IPS DF 4.7 (cell line): Measurements from ENCODE around the gene TOMT.

ENCODE experiments used
- DNase-seq: peaks from one replicate; pipeline ENCODE4 v3.0.0-alpha.2; 2013; ENCODE audit warnings: low spot score; ENCODE audit errors: extremely low read depth

TOMT gene

DNA sequence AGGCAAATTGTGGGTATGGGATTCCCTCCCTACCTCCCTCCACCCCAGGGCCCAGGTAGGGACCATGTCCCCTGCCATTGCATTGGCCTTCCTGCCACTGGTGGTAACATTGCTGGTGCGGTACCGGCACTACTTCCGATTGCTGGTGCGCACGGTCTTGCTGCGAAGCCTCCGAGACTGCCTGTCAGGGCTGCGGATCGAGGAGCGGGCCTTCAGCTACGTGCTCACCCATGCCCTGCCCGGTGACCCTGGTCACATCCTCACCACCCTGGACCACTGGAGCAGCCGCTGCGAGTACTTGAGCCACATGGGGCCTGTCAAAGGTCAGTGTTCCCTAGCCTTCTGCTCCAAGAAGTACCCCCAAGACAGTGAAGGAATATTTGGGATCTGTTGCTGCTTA lies at the start of gene TOMT:
Gene TOMT, plus strand, starts transcription at position 37 of the 400 bp plus-strand sequence. Its CDS starts 28 bp downstream, at position 65.
- DNase-seq: no peak

DNA sequence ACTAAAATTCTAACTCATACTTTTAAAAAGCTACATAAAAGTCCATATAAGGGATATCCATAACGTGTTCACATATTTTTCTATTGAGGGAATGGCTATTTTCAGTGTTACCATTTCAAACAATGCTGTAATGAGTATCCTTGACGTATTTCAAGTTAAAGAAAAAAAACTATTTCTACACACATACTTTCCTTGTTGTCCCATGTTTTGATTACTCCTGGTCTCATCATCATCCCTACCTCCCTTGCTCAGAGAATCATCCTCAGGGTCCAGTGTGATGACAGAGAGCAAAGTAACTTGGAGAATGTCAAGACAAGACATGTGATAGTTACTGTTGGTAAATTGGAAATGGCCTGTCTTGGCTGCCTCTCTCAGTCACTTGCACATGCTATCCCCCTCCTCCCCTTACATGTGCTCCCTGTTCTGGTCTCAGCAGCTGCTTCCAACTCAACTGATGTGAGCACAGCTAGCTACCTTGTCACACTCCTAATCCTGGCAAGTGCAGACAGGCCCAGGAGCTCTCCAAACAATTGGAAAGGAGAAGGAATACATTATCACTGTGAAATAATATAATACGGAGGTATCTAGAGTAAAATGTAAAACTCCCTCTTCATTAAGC lies 47.2 kb upstream of the TOMT start:
- no peak for DNase-seq

- no peak for DNase-seq
These were observed 43.9 kb upstream of the TOMT start for GRCh38 chr11:72061739-72062396.

DNA sequence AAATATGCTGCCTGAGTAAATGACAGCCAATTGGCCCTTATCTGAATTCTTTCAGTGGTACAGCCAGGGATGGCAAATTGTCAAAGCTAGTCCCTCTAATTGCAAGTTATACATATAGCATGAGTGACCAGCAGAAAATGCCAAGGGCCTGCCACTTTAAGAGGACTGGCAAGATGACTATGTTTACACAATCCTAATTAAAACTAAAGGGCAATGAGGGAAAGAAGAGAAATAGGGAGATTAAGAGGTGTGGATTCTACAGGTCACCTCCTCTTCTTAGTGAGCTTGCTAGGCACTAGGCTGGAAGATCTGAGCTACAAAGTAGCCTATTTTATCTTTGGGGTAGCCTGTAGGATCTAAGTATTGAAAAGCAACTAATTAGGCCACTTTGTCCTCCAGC lies 38.9 kb upstream of the TOMT start:
- no peak for DNase-seq

DNA sequence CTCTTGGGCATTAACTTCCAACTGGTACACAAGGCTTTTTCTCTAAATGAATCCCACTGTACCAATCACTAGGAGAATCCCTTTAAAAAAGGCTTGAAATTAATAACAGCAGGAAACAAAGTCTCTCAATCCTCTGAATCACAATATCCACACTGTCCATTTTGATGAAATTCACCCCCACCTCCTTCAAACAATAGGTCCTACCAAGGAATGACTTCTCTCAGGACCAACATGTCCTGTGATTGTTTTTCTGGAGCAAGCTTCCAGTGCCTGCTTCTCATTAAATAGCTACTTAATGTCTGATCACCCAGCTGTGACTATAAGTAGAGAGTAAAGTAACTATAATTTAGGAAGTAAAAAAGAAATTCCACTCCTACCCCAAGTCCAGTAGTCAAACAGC lies 38.5 kb upstream of the TOMT start:
- DNase-seq: no peak

DNA sequence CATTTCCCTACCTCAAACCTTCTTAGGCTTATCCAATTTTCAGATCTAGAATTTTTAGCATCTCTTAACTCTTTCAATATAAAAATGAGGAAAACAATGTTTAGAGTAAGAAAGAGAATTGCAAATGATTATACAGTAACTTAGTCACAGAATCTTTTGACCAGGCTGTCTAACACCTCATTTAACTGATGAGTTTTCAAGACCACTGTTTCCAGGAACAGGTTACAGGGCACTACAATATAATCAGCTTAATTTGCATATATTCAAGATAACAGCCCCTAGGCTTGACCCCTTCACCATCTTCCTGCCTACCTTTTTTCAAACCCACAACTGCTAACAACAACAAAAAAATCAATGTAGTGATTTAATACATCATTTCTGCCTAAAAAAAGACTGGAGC lies 38.0 kb upstream of the TOMT start:
- no peak for DNase-seq

DNA sequence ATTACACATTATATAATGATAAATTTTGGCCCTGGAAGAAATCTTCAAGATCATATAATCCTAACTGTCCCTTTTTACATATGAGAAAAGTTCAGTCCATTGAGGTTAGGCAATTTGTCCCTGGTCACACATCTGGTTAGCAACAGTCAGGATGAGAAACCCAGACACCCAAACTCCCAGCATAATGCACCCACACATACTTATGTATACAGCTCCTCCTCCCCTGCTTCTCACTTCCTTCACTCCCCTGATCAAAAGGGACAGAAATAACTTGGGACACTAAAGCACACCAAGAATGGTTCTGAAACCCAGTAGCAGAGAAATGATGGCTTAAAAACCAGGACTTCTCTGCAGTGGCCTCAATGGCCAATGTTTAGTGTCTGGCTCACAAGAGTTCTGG lies 36.5 kb upstream of the TOMT start:
- DNase-seq: no peak

- no peak for DNase-seq
These were observed 35.9 kb upstream of the TOMT start for GRCh38 chr11:72069787-72070251.

GRCh38 chr11:72070491-72070890 lies 35.2 kb upstream of the TOMT start:
- DNase-seq: no peak

GRCh38 chr11:72072348-72072747 lies 33.4 kb upstream of the TOMT start:
- DNase-seq: no peak

DNA sequence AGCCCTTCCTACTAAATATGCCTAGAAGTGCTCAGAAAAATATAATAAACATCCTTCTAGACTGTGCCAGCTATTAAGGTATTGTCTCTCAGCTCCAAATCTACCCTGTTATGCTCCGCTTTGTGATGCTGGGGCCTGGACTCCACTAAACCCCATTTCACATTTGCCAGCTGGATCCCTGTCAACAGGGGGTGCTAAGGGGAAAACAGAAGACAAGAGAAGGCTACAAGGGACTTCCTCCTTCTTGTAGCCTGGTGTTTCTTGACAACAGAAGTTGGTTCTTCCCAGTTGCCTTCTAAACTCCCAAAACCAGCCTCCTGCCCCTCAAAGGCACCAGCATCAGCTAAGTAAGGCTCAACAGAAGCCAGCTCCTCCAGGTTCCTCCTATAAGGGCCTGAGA lies 30.6 kb upstream of the TOMT start:
- no peak for DNase-seq

DNA sequence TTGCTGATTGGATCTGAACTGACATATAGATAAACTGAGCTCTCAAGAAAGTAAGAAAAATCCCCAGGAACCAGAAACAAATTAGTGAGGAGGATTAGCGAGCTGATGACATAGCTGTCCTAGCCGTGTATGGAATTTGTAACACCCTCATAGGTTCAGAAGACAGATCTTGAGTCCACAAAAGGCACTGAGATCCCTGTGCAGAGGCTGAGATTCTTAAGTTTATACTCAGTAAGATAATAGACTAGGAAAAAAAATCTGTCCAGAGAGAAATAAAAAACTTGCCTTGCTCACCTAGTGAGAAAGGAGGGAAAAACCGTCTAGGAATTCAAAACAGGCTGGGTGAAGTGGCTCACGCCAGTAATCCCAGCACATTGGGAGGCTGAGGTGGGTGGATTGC lies 30.0 kb upstream of the TOMT start:
- DNase-seq: no peak

DNA sequence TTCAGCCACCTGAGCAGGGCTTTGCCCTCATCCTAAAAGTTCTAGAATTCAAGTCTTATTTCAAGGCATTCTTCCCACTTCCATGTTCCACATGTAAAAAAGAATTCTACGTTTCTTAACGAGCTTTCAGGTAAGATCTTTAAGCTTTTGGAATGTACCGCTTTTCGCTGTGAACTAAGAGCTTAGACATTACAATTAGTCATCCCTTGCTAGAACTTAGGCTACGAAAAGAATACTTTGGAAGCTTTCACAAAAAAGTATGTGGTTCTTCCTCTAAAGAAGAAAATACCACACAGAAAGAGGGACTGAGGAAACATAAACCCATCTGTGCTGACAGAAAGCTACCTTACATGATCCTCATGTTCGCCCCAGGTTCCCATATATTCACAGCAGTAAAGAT lies 27.2 kb upstream of the TOMT start:
- no peak for DNase-seq

DNA sequence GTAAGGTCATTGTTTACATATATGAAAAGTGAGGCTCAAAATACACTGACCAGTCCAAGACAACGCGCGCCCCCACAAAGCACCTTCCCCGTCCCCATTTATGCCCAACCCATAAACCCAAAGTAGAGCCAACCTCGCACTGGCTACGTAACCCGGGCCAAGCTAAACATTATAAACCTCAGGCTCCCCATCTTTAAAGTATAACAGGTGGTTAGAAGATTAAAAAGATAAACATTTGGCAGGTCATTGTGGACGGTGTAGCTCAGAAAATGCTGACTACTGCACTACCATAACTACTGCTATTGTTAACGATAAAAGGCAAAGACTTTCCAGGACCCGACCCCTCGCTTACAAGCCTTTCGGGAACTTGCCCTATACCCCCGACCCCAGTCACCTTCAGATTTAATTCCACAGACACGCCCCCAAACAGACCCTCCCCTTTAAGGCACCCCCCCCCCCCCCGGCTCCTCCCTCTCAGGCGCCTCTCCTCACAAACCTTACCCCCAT lies 25.9 kb upstream of the TOMT start:
- DNase-seq: no peak

DNA sequence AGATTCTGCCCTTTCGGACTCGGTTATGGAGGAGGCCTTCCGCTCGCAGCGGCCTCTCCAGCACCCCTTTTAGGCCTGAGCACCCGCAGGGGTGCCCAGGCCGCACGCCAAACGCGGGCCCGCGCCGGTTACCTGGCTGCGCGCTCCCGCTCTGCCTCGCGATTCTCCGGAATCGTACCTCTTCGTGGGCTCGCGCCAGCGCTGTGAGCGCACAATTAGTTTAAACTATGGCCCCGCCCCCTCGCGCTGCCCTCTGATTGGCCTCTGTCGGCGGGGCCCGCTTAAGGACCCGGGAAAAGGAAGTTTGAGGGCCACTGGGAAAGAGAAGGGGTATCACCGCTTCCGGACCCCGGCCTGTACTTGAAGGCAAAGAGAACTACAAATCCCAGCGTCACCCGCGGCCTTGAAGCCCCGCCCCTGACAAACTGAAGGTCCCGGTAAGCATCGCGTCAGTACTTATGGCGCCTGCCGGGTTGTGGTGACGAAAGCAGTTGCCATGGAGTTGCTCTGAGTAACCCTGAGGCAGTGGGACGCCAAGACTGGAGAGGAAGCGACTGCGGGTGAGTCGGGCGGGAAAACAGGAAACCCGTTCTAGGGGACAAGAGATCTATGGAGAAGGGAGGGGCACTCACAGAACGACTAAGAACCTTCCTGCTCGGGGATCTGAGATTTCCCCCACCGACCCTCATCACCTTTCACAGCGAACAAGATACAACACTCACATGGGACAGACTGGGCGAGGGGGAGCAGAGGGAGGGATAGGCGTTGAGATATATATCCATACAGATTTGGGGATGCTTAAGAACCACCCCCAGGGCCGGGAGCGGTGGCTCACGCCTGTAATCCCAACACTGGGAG lies 25.2 kb upstream of the TOMT start, which contains the start of the genes LRRC51 and NUMA1:
Gene LRRC51, plus strand, starts transcription at position 525 of the 858 bp plus-strand sequence. CDS start 8,234 bp downstream, outside the sequence.
Gene NUMA1, minus strand, starts transcription at position 217 of the 858 bp plus-strand sequence. CDS start 44,599 bp downstream, outside the sequence.
- peak; percentile 99 for DNase-seq

- DNase-seq: no peak
These were observed 24.5 kb upstream of the TOMT start for GRCh38 chr11:72081184-72081644.

GRCh38 chr11:72081821-72082453 lies 23.8 kb upstream of the TOMT start:
- DNase-seq: no peak

DNA sequence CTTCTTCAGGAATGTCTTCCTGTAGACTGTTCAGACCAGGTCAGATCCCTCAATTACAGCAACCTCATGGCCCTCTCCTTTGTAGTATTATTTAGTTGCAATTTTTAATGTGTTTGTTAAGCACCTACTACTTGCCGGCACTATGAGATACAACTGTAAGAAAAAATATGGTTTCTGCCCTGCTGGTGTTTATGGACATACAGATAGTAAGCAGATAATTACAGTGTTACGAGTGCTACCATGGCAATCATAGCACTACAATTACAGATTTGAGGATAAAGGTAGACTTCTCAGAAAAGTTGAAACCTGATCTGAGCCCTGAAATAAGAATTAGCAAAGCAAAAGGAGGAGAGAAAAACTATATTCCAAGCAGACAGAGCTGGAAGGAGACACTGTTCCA lies 22.3 kb upstream of the TOMT start:
- DNase-seq: no peak

GRCh38 chr11:72084076-72084475 lies 21.6 kb upstream of the TOMT start:
- DNase-seq: no peak

DNA sequence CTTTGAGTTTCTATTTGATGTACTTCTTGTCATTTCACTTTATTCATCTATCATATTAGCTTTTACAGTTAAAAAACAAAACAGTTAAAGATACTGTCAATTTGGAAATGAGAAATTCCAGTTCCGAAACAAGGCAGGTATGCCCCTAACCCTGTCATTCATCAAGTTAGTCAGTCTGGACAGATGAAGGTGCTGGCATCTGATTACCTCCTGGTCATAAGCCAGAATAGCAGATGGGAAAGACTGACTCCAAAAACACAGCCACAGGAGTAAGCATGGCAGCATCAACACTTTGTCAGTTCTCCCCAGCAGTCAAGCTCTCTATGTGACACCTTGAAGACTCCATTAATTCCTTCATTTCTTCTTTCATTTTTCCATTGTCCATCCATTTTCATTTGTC lies 20.8 kb upstream of the TOMT start:
- no peak for DNase-seq
